ENCODE measurements around the gene DAPL1. TPM values are rescaled to one million over a fixed set of nuclear protein-coding genes. Genes with fewer than 3 reads are reported as not detected.

Gene DAPL1
- total and polyA plus RNA-seq, 2 donors (not counting 1 experiment from before 2014, with no cell fraction given) = not detected

DNA sequence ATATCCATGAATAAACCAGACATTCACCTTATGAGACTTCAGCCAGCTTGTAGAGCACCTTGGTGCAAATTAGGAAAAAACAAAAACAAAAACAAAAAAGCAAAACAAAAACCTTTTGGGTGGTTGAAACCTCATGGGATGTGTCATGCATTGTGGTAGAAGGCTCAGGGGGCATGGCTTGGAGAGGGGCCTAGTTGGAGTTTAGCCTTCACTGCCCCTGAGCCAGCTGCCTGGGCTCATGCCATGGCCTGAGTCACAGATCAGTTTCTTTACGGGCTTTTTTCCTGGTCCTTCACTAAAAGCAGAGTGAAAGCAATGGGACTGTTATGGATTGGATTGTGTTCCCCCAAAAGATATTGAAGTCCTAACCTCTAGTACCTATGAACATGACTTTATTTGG lies 22.0 kb upstream of the DAPL1 start:
- H3K27ac ChIP-seq (ENCODE audit: insufficient read depth, low read length) = no peak overlapping the region
- H3K27me3 ChIP-seq (ENCODE audit: control insufficient read depth, insufficient read depth, low read length) = peaks cover 2% of the 10 kb centered on the region
- H2AFZ ChIP-seq (ENCODE audit: low read length) = no peak overlapping the region
- H3K9me3 ChIP-seq (ENCODE audit: control insufficient read depth, insufficient read depth, low read depth, low read length) = no peaks in the 10 kb centered on the region
- H3K4me1 ChIP-seq (ENCODE audit: control insufficient read depth, extremely low read depth, insufficient read depth, low read length) = no peaks in the 10 kb centered on the region
- H3K36me3 ChIP-seq (ENCODE audit: control insufficient read depth, insufficient read depth, low read length) = no peaks in the 10 kb centered on the region
- no peaks in the 10 kb centered on the region for H4K20me1 ChIP-seq (ENCODE audit: control insufficient read depth, extremely low read depth, insufficient read depth, low read length)
- no peak overlapping the region for H3K4me3 ChIP-seq (replicated peaks in 1 of 4; ENCODE audit: control extremely low read depth in 1 of 4, insufficient read depth in 1 of 4, low read depth in 3 of 4, low read length in 4 of 4)
- DNase-seq (ENCODE audit: low read depth in 2 of 2) = peak; percentile 46 to 74
- no peak overlapping the region for H3K4me2 ChIP-seq (ENCODE audit: extremely low read depth, insufficient read depth, low read length)
- no peaks in the 10 kb centered on the region for H3K79me2 ChIP-seq (ENCODE audit: control insufficient read depth, insufficient read depth, low read length)
- TF ChIP-seq EZH2 (IDR thresholded peaks at IDR 0.05; ENCODE audit: low read length, missing control alignments) = no peak
- TF ChIP-seq, protein P1, sequence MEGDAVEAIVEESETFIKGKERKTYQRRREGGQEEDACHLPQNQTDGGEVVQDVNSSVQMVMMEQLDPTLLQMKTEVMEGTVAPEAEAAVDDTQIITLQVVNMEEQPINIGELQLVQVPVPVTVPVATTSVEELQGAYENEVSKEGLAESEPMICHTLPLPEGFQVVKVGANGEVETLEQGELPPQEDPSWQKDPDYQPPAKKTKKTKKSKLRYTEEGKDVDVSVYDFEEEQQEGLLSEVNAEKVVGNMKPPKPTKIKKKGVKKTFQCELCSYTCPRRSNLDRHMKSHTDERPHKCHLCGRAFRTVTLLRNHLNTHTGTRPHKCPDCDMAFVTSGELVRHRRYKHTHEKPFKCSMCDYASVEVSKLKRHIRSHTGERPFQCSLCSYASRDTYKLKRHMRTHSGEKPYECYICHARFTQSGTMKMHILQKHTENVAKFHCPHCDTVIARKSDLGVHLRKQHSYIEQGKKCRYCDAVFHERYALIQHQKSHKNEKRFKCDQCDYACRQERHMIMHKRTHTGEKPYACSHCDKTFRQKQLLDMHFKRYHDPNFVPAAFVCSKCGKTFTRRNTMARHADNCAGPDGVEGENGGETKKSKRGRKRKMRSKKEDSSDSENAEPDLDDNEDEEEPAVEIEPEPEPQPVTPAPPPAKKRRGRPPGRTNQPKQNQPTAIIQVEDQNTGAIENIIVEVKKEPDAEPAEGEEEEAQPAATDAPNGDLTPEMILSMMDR (conservative IDR thresholded peaks at IDR 0.05 in 1 of 2, IDR thresholded peaks at IDR 0.05 in 1 of 2; ENCODE audit: low read depth in 1 of 2, low read length in 2 of 2) = no peak
- H3K9ac ChIP-seq (ENCODE audit: insufficient read depth, low read length) = no peak overlapping the region

DNA sequence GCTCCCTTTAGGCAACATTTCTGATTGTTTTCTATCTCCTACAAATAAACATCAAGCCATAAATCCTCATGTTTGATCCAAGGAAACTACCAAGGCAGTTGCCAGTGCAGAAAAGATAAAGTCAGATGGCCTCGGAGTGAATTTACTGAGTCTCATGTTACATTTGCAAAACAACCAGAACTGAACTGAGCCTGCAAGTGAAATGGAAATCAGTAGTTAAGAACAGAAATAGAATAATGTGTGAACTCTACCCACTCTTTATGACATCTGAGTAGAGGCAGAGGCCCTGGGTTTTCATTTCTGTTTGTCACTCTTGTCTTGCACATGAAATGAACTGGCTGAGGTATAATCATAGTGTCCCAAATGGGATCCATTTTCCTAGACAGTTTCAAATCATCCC lies 20.4 kb upstream of the DAPL1 start:
- Histone ChIP-seq H4K20me1 (ENCODE audit: control insufficient read depth, extremely low read depth, insufficient read depth, low read length) (no peaks in the 10 kb centered on the region), H3K79me2 (ENCODE audit: control insufficient read depth, insufficient read depth, low read length) (no peaks in the 10 kb centered on the region), H3K27me3 (ENCODE audit: control insufficient read depth, insufficient read depth, low read length) (peaks cover 5% of the 10 kb centered on the region), H3K4me1 (ENCODE audit: control insufficient read depth, extremely low read depth, insufficient read depth, low read length) (no peaks in the 10 kb centered on the region), H2AFZ (ENCODE audit: low read length) (no peak overlapping the region), H3K27ac (ENCODE audit: insufficient read depth, low read length) (no peak overlapping the region), H3K9ac (ENCODE audit: insufficient read depth, low read length) (no peak overlapping the region), H3K9me3 (ENCODE audit: control insufficient read depth, insufficient read depth, low read depth, low read length) (no peaks in the 10 kb centered on the region), H3K36me3 (ENCODE audit: control insufficient read depth, insufficient read depth, low read length) (no peaks in the 10 kb centered on the region), H3K4me2 (ENCODE audit: extremely low read depth, insufficient read depth, low read length) (no peak overlapping the region), H3K4me3 (replicated peaks in 1 of 4; ENCODE audit: control extremely low read depth in 1 of 4, insufficient read depth in 1 of 4, low read depth in 3 of 4, low read length in 4 of 4) (no peak overlapping the region)
- DNase-seq (ENCODE audit: low read depth in 2 of 2) = no peak
- no peak for TF ChIP-seq EZH2 (IDR thresholded peaks at IDR 0.05; ENCODE audit: low read length, missing control alignments)
- TF ChIP-seq, protein P1 (conservative IDR thresholded peaks at IDR 0.05 in 1 of 2, IDR thresholded peaks at IDR 0.05 in 1 of 2; ENCODE audit: low read depth in 1 of 2, low read length in 2 of 2) = no peak

DNA sequence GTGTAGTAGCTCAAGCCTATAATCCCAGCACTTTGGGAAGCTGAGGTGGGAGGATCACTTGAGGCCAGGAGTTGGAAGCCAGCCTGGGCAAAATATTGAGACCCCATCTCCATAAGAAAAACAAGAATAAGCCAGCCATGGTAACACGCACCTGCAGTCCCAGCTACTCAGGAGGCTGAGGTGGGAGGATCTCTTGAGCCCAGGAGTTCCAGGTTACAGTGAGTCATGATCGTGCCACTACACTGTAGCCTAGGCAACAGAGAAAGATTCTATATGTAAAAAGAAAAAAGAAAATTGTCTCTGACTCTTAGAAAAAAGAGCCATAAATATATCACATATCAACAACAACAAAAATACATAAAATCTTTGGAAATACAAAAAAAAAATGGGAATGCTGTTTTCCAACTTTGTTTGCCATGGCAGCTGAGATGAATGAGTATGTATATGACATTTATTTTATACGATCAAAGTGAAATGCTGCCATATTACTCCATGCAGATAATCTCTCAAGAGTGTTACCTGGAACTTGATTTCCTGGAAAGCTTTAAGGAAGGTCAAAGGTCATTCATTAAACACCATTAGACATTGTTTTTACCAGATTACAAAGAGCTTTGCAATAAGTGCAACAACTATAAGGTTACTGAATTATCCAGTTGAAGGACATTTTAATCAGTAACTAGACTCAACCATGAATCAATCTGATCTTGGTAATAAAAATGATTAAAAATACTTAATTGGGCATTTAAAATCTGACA lies 19.7 kb upstream of the DAPL1 start:
- no peak overlapping the region for H2AFZ ChIP-seq (ENCODE audit: low read length)
- H3K4me3 ChIP-seq (replicated peaks in 1 of 4; ENCODE audit: control extremely low read depth in 1 of 4, insufficient read depth in 1 of 4, low read depth in 3 of 4, low read length in 4 of 4) = no peak overlapping the region
- H4K20me1 ChIP-seq (ENCODE audit: control insufficient read depth, extremely low read depth, insufficient read depth, low read length) = no peaks in the 10 kb centered on the region
- H3K4me2 ChIP-seq (ENCODE audit: extremely low read depth, insufficient read depth, low read length) = no peak overlapping the region
- no peak overlapping the region for H3K27ac ChIP-seq (ENCODE audit: insufficient read depth, low read length)
- H3K9me3 ChIP-seq (ENCODE audit: control insufficient read depth, insufficient read depth, low read depth, low read length) = no peaks in the 10 kb centered on the region
- no peaks in the 10 kb centered on the region for H3K79me2 ChIP-seq (ENCODE audit: control insufficient read depth, insufficient read depth, low read length)
- DNase-seq (ENCODE audit: low read depth in 2 of 2) = no peak
- no peak for TF ChIP-seq EZH2 (IDR thresholded peaks at IDR 0.05; ENCODE audit: low read length, missing control alignments)
- TF ChIP-seq, protein P1 (conservative IDR thresholded peaks at IDR 0.05 in 1 of 2, IDR thresholded peaks at IDR 0.05 in 1 of 2; ENCODE audit: low read depth in 1 of 2, low read length in 2 of 2) = no peak
- peaks cover 5% of the 10 kb centered on the region for H3K27me3 ChIP-seq (ENCODE audit: control insufficient read depth, insufficient read depth, low read length)
- H3K9ac ChIP-seq (ENCODE audit: insufficient read depth, low read length) = no peak overlapping the region
- H3K4me1 ChIP-seq (ENCODE audit: control insufficient read depth, extremely low read depth, insufficient read depth, low read length) = no peaks in the 10 kb centered on the region
- H3K36me3 ChIP-seq (ENCODE audit: control insufficient read depth, insufficient read depth, low read length) = no peaks in the 10 kb centered on the region

Measured in fibroblast of lung (primary cell).